H4 (cell line): ENCODE results near the gene ZBTB7C. TPM values are rescaled to one million over a fixed set of nuclear protein-coding genes. Genes with fewer than 3 reads are reported as not detected.

Experiments used
- DNase-seq: peaks from one replicate; pipeline ENCODE4 v3.0.0-alpha.2; 2015; ENCODE audit warnings: low spot score
- total RNA-seq: library from RNA; depleted of rRNA; stranded (reverse); fragments of >200 nt; shearing (Covaris generic); gene quantifications from 2 replicates; pipeline ENCODE4 v1.2.3, GENCODE V29; 2014

The ZBTB7C gene
- total RNA-seq, 1 experiment from 2014 or later = 1.1 TPM

GRCh38 chr18:48091869-48092497, 317.2 kb downstream of the ZBTB7C start:
- no peak for DNase-seq

GRCh38 chr18:48090702-48091101, 318.5 kb downstream of the ZBTB7C start:
- DNase-seq = no peak

GRCh38 chr18:48090021-48090420, 319.2 kb downstream of the ZBTB7C start:
- no peak for DNase-seq

- DNase-seq = no peak
Measured at GRCh38 chr18:48085781-48086487, 323.2 kb downstream of the ZBTB7C start.

- no peak for DNase-seq
Measured at GRCh38 chr18:48084858-48085257, 324.3 kb downstream of the ZBTB7C start.

GRCh38 chr18:48084041-48084757, 325.0 kb downstream of the ZBTB7C start:
- no peak for DNase-seq

GRCh38 chr18:48080546-48080945, 328.6 kb downstream of the ZBTB7C start:
- no peak for DNase-seq

- no peak for DNase-seq
Measured at GRCh38 chr18:48079885-48080284, 329.3 kb downstream of the ZBTB7C start.

GRCh38 chr18:48078448-48078847, 330.7 kb downstream of the ZBTB7C start:
- no peak for DNase-seq

GRCh38 chr18:48077291-48077690, 331.9 kb downstream of the ZBTB7C start:
- DNase-seq = no peak

GRCh38 chr18:48076461-48076860, 332.7 kb downstream of the ZBTB7C start:
- DNase-seq = no peak

GRCh38 chr18:48075707-48076093, 333.5 kb downstream of the ZBTB7C start:
- no peak for DNase-seq

- DNase-seq = no peak
Measured at GRCh38 chr18:48074929-48075706, 334.1 kb downstream of the ZBTB7C start.

- DNase-seq = no peak
Measured at GRCh38 chr18:48073211-48073930, 335.8 kb downstream of the ZBTB7C start.

- DNase-seq = no peak
Measured at GRCh38 chr18:48072428-48073204, 336.6 kb downstream of the ZBTB7C start.

- no peak for DNase-seq
Measured at GRCh38 chr18:48068916-48069445, 340.2 kb downstream of the ZBTB7C start.

GRCh38 chr18:48066225-48066652, 342.9 kb downstream of the ZBTB7C start:
- DNase-seq = no peak

- no peak for DNase-seq
Measured at GRCh38 chr18:48065601-48065995, 343.6 kb downstream of the ZBTB7C start.

- no peak for DNase-seq
Measured at GRCh38 chr18:48064978-48065600, 344.1 kb downstream of the ZBTB7C start.
